Activated CD4-positive, alpha-beta T cell treated with anti-CD3 and anti-CD28 coated beads for 36 hours (primary cell): ENCODE results near the gene NOTO. TPM values are rescaled to one million over a fixed set of nuclear protein-coding genes. Genes with fewer than 3 reads are reported as not detected.

Experiments
- ATAC-seq: fragments of 200-7000 bp; cut with Tn5 transposase; one replicate; pipeline ENCODE4 v1.10.0; 2021; ENCODE audit warnings: mild to moderate bottlenecking, moderate library complexity
- CTCF ChIA-PET: fragments of 350-600 bp; sonication (Branson Sonifier 250); formaldehyde crosslinking; loops from one replicate; lab custom pipeline; 2021; ENCODE audit warnings: antibody characterized with exemption; lab: Charles Lee
- POLR2A ChIA-PET: fragments of 350-600 bp; sonication (Branson Sonifier 250); formaldehyde crosslinking; loops from one replicate; lab custom pipeline; 2021; ENCODE audit warnings: antibody characterized with exemption, inconsistent platforms; lab: Charles Lee
- DNase-seq: peaks from one replicate; pipeline ENCODE4 v3.0.0-alpha.2; 2020
- H3K27ac Mint-ChIP-seq: one replicate; pipeline ENCODE4 v1.8.0; 2021; ENCODE audit warnings: mixed read lengths
- H3K27me3 Mint-ChIP-seq: one replicate; pipeline ENCODE4 v1.8.0; 2021; ENCODE audit warnings: mixed read lengths
- H3K36me3 Mint-ChIP-seq: one replicate; pipeline ENCODE4 v1.8.0; 2021; ENCODE audit warnings: low read depth, mixed read lengths
- H3K4me1 Mint-ChIP-seq: one replicate; pipeline ENCODE4 v1.8.0; 2021; ENCODE audit warnings: mixed read lengths
- H3K4me3 Mint-ChIP-seq: one replicate; pipeline ENCODE4 v1.8.0; 2021; ENCODE audit warnings: mild to moderate bottlenecking, moderate library complexity, mixed read lengths
- H3K9me3 Mint-ChIP-seq: one replicate; pipeline ENCODE4 v1.8.0; 2021; ENCODE audit warnings: low read depth, mixed read lengths
- intact Hi-C, 2 experiments: fragments of 100-400 bp; cut with DNase I in 1 of 2; cut with micrococcal nuclease in 1 of 2; formaldehyde crosslinking; loops; one replicate each; pipeline versions ENCODE4 v1.14.2 to v1.15.1; 2022 to 2024; cut with DNase I, micrococcal nuclease
- total RNA-seq, 2 experiments: library from RNA; stranded (reverse); gene quantifications; one replicate each; pipeline ENCODE4 v1.2.3, GENCODE V29; 2021

NOTO gene
- total RNA-seq, 2 experiments from 2014 or later = not detected

GRCh38 chr2:73233932-73234832 lies 31.8 kb downstream of the NOTO start, which contains the start of gene CCT7:
TSS of gene CCT7 (plus strand) at chr2:73234308. CDS start at chr2:73234379, 71 bp downstream.
- Mint-ChIP-seq H3K27ac (peak within 1 kb of the TSS; percentile 98), H3K9me3 (no peaks in the 10 kb centered on the region), H3K27me3 (no peaks in the 10 kb centered on the region), H3K36me3 (peaks cover 39% of the 10 kb centered on the region), H3K4me3 (peak within 1 kb of the TSS; percentile 92), H3K4me1 (peaks cover 40% of the 10 kb centered on the region)
- DNase-seq (peak; percentile 92), ATAC-seq (peak; percentile 77)
- POLR2A ChIA-PET = interaction anchor here (0.5 to 2.3 kb wide), 8 partner anchors 10 to 946 kb away, joined by 3 to 9 read pairs (median 4); partner anchors contain the start of genes ALMS1, RAB11FIP5 and TPRKB
- intact Hi-C loops = loop anchor here (1.0 to 10.0 kb wide), 17 partner anchors 20 to 1221 kb away; partner anchors contain the start of genes ALMS1 (in 2 of the 2), EGR4 (in 2 of the 2), FBXO41 (in 2 of the 2) and SFXN5 (in 2 of the 2)
- CTCF ChIA-PET = interaction anchor here (1.1 to 5.5 kb wide), 4 partner anchors 13 to 56 kb away, joined by 4 to 37 read pairs (median 22); partner anchors contain the start of gene SMYD5

- DNase-seq (no peak), ATAC-seq (no peak)
- Mint-ChIP-seq H3K27ac (peak overlapping the region; percentile 98), H3K4me3 (peak overlapping the region; percentile 92), H3K27me3 (no peaks in the 10 kb centered on the region), H3K9me3 (no peaks in the 10 kb centered on the region), H3K36me3 (peaks cover 45% of the 10 kb centered on the region), H3K4me1 (peaks cover 49% of the 10 kb centered on the region)
- intact Hi-C loops = loop anchor here (2.0 to 10.0 kb wide), 5 partner anchors 49 to 1219 kb away; partner anchors contain the start of genes ALMS1 (in 1 of the 2), DGUOK (in 1 of the 2), FBXO41 (in 1 of the 2) and INO80B (in 1 of the 2)
- CTCF ChIA-PET = interaction anchor here (0.6 to 5.5 kb wide), 12 partner anchors 9 to 762 kb away, joined by 3 to 37 read pairs (median 4); partner anchors contain the start of gene SMYD5
- POLR2A ChIA-PET = interaction anchor here (2.0 kb wide), 1 partner anchor 502 kb away, joined by 5 read pairs; the partner anchor contains the start of gene TPRKB
Measured at GRCh38 chr2:73235315-73236028, 33.1 kb downstream of the NOTO start.

DNA sequence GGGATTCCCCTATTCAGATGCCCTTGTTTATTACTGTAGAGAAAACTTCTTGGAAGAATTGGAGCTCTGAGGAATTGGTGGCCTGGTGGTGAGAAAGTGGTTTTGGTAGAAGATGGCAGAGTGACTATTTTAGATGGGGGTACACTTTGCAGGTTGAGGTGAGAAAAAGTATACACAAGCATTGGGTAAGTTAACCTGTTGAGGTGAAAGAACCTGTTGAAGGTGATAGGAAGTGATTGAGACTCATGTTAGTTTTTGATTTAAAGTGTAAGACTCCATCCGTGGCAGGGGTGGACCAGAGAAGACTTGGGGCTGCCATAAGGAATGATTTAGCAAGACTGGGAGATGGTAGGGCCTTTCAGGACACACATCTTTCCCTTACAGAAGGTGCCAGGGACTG lies 34.8 kb downstream of the NOTO start:
- Mint-ChIP-seq H3K27me3 (no peaks in the 10 kb centered on the region), H3K36me3 (peaks cover 51% of the 10 kb centered on the region), H3K4me3 (peak overlapping the region; percentile 92), H3K27ac (peak overlapping the region; percentile 79), H3K9me3 (no peaks in the 10 kb centered on the region), H3K4me1 (peaks cover 48% of the 10 kb centered on the region)
- ChIA-PET POLR2A (interaction anchor here (0.6 to 0.8 kb wide), 2 partner anchors 8 to 126 kb away, joined by 3 to 4 read pairs; no protein-coding TSS in a partner anchor), CTCF (interaction anchor here (2.0 to 5.3 kb wide), 4 partner anchors 13 to 54 kb away, joined by 5 to 33 read pairs (median 10); no protein-coding TSS in a partner anchor)
- ATAC-seq (no peak), DNase-seq (no peak)
- intact Hi-C loops = loop anchor here in 1 of 2 experiments (10.0 kb wide), 1 partner anchor 688 kb away; the partner anchor contains the start of gene DGUOK

DNA sequence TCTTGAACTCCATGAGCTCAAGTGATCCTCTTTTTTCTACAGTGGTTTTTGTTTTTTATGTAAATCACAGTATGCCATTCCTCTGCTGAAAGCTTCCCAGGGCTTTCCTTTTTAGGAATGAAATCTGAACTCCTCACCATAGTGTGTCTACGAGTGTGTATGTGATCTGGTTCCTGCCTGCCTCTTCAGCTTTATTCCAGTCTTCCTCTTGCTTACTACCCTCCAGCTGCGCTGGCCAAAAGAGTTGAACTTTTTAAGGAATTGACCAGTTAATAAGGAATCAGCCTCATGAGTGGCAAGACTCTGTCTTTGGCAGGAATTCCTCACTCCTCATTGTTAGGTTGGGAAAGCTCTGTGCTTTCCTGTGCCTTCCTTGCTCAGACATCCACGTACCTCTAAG lies 35.8 kb downstream of the NOTO start:
- ChIA-PET CTCF (interaction anchor here (0.5 to 3.1 kb wide), 4 partner anchors 12 to 53 kb away, joined by 3 to 12 read pairs (median 6); no protein-coding TSS in a partner anchor), POLR2A (no interaction called here)
- Mint-ChIP-seq H3K4me1 (peaks cover 43% of the 10 kb centered on the region), H3K4me3 (no peak overlapping the region), H3K27ac (peak overlapping the region; percentile 80), H3K9me3 (no peaks in the 10 kb centered on the region), H3K27me3 (no peaks in the 10 kb centered on the region), H3K36me3 (peaks cover 58% of the 10 kb centered on the region)
- intact Hi-C loops = loop anchor here in 1 of 2 experiments (10.0 kb wide), 1 partner anchor 687 kb away; the partner anchor contains the start of gene DGUOK
- no peak for ATAC-seq
- no peak for DNase-seq

DNA sequence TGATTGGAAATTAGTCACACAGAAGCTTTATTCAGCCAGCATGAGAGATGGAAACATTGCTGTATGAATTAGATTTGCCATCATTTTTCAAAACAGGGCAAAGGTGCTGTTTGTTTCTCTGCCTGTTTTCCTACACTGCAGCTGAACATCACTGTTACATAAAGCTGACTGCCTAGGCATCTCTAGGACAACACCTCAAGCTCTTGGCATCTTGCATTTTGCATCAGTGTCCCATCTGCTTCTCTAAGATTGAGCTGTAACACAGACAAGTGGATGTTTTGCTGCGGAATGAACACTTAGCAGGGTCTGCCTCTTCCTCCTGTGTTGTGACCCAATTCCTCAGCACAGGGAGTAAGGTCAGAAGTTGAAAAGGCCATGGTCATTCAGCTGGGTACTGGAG lies 36.6 kb downstream of the NOTO start:
- peaks cover 45% of the 10 kb centered on the region for H3K4me1 Mint-ChIP-seq
- POLR2A ChIA-PET = no interaction called here
- H3K36me3 Mint-ChIP-seq = peaks cover 65% of the 10 kb centered on the region
- DNase-seq = no peak
- CTCF ChIA-PET = interaction anchor here (0.9 to 3.1 kb wide), 5 partner anchors 9 to 52 kb away, joined by 3 to 12 read pairs (median 5); no protein-coding TSS in a partner anchor
- no peak for ATAC-seq
- intact Hi-C loops = loop anchor here in 1 of 2 experiments (10.0 kb wide), 1 partner anchor 686 kb away; the partner anchor contains the start of gene DGUOK
- no peaks in the 10 kb centered on the region for H3K9me3 Mint-ChIP-seq
- H3K27ac Mint-ChIP-seq = no peak overlapping the region
- H3K27me3 Mint-ChIP-seq = no peaks in the 10 kb centered on the region
- H3K4me3 Mint-ChIP-seq = no peak overlapping the region

- intact Hi-C loops = loop anchor here in 1 of 2 experiments (10.0 kb wide), 1 partner anchor 685 kb away; the partner anchor contains the start of gene DGUOK
- Mint-ChIP-seq H3K27me3 (no peaks in the 10 kb centered on the region), H3K4me1 (peaks cover 49% of the 10 kb centered on the region), H3K9me3 (no peaks in the 10 kb centered on the region), H3K27ac (no peak overlapping the region), H3K4me3 (no peak overlapping the region), H3K36me3 (peaks cover 71% of the 10 kb centered on the region)
- POLR2A ChIA-PET = no interaction called here
- DNase-seq = no peak
- no peak for ATAC-seq
- CTCF ChIA-PET = interaction anchor here (1.5 to 3.1 kb wide), 2 partner anchors 25 to 27 kb away, joined by 5 to 12 read pairs; no protein-coding TSS in a partner anchor
Measured at GRCh38 chr2:73239776-73240175, 37.4 kb downstream of the NOTO start.

- Mint-ChIP-seq H3K36me3 (peaks cover 73% of the 10 kb centered on the region), H3K9me3 (no peaks in the 10 kb centered on the region), H3K27me3 (no peaks in the 10 kb centered on the region), H3K4me1 (peaks cover 22% of the 10 kb centered on the region), H3K4me3 (no peak overlapping the region), H3K27ac (peak overlapping the region; percentile 70)
- intact Hi-C loops = no loop called here
- ATAC-seq = no peak
- CTCF ChIA-PET = interaction anchor here (0.9 to 1.2 kb wide), 5 partner anchors 8 to 376 kb away, joined by 3 to 7 read pairs (median 3); no protein-coding TSS in a partner anchor
- POLR2A ChIA-PET = interaction anchor here (1.0 to 1.6 kb wide), 3 partner anchors 10 to 11 kb away, joined by 4 to 5 read pairs (median 5); partner anchors contain the start of genes CCT7 and PRADC1
- DNase-seq = no peak
Measured at GRCh38 chr2:73243884-73244570, 41.7 kb downstream of the NOTO start.

DNA sequence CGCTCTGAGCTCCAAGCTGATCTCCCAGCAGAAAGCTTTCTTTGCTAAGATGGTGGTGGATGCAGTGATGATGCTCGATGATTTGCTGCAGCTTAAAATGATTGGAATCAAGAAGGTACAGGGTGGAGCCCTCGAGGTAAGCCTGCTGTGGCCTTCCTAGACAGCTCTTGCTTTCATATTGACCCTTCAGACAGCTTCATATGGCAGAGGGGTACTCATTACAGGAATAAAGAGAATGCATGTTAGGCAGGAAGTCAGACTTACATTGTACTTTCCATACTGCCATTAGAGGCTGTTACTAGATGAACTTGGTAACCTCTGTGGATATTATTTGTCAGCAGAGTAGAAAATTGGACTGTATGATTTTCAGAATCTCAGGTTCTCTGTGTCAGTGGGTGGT lies 42.2 kb downstream of the NOTO start:
- intact Hi-C loops = no loop called here
- peak; percentile 69 for ATAC-seq
- peaks cover 73% of the 10 kb centered on the region for H3K36me3 Mint-ChIP-seq

DNA sequence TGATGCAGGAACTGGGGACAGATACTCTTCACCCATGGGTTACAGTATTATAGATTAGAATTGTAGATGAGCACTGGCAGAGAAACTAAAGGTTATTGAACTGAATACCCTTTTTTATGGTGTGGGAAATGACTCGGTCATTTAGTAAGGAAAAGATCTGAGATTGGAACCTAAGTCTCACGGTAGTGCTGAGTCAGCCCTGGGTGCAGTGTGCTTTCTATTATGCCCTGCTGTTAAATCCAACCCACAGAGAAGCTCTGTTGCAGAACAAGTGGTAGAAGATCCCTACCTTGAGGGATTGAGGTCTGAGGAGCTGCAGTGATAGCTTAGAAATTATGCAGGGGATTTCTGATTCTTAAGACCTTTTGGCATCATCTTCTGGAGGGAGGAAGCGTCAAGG lies 44.5 kb downstream of the NOTO start:
- no peaks in the 10 kb centered on the region for H3K27me3 Mint-ChIP-seq
- ChIA-PET CTCF (interaction anchor here (0.9 to 1.2 kb wide), 3 partner anchors 8 to 43 kb away, joined by 3 to 4 read pairs (median 4); partner anchors contain the start of gene CCT7), POLR2A (interaction anchor here (0.6 kb wide), 1 partner anchor 822 kb away, joined by 4 read pairs; no protein-coding TSS in a partner anchor)
- peak overlapping the region; percentile 12 for H3K27ac Mint-ChIP-seq
- intact Hi-C loops = no loop called here
- H3K36me3 Mint-ChIP-seq = peaks cover 81% of the 10 kb centered on the region
- H3K4me3 Mint-ChIP-seq = no peak overlapping the region
- no peaks in the 10 kb centered on the region for H3K9me3 Mint-ChIP-seq
- H3K4me1 Mint-ChIP-seq = peaks cover 10% of the 10 kb centered on the region
- ATAC-seq (no peak), DNase-seq (no peak)

More for the DNA sequence above, 42.2 kb downstream of the NOTO start:
- H3K27ac Mint-ChIP-seq = peak overlapping the region; percentile 32
- POLR2A ChIA-PET = interaction anchor here (1.0 to 1.6 kb wide), 3 partner anchors 10 to 12 kb away, joined by 4 to 5 read pairs (median 5); partner anchors contain the start of genes CCT7 and PRADC1
- DNase-seq = no peak
- H3K4me3 Mint-ChIP-seq = no peak overlapping the region
- CTCF ChIA-PET = interaction anchor here (0.8 to 1.2 kb wide), 6 partner anchors 9 to 377 kb away, joined by 3 to 7 read pairs (median 3); no protein-coding TSS in a partner anchor
- H3K27me3 Mint-ChIP-seq = no peaks in the 10 kb centered on the region
- H3K9me3 Mint-ChIP-seq = no peaks in the 10 kb centered on the region
- peaks cover 16% of the 10 kb centered on the region for H3K4me1 Mint-ChIP-seq
